ENCODE data around the gene CD81. TPM values are rescaled to one million over a fixed set of nuclear protein-coding genes. Genes with fewer than 3 reads are reported as not detected.

Gene CD81
- total RNA-seq, 1 donor from 2014 or later: 347 TPM

GRCh38 chr11:2425506-2425905 is 48.4 kb downstream of the CD81 start:
- Mint-ChIP-seq H3K27ac (ENCODE audit: unreplicated experiment) (no peak overlapping the region), H3K4me3 (ENCODE audit: unreplicated experiment) (no peak overlapping the region), H3K36me3 (ENCODE audit: unreplicated experiment) (no peaks in the 10 kb centered on the region), H3K27me3 (ENCODE audit: unreplicated experiment) (peaks cover 2% of the 10 kb centered on the region), H3K9me3 (ENCODE audit: unreplicated experiment) (peaks cover 4% of the 10 kb centered on the region), H3K4me1 (ENCODE audit: low read depth, unreplicated experiment) (no peaks in the 10 kb centered on the region)
- TF ChIP-seq, protein P1, sequence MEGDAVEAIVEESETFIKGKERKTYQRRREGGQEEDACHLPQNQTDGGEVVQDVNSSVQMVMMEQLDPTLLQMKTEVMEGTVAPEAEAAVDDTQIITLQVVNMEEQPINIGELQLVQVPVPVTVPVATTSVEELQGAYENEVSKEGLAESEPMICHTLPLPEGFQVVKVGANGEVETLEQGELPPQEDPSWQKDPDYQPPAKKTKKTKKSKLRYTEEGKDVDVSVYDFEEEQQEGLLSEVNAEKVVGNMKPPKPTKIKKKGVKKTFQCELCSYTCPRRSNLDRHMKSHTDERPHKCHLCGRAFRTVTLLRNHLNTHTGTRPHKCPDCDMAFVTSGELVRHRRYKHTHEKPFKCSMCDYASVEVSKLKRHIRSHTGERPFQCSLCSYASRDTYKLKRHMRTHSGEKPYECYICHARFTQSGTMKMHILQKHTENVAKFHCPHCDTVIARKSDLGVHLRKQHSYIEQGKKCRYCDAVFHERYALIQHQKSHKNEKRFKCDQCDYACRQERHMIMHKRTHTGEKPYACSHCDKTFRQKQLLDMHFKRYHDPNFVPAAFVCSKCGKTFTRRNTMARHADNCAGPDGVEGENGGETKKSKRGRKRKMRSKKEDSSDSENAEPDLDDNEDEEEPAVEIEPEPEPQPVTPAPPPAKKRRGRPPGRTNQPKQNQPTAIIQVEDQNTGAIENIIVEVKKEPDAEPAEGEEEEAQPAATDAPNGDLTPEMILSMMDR (IDR thresholded peaks at IDR 0.05; ENCODE audit: partially characterized antibody, unreplicated experiment): no peak
- no peak for DNase-seq

- no peak overlapping the region for H3K27ac Mint-ChIP-seq (ENCODE audit: unreplicated experiment)
- peaks cover 4% of the 10 kb centered on the region for H3K9me3 Mint-ChIP-seq (ENCODE audit: unreplicated experiment)
- DNase-seq: no peak
- no peaks in the 10 kb centered on the region for H3K4me1 Mint-ChIP-seq (ENCODE audit: low read depth, unreplicated experiment)
- H3K36me3 Mint-ChIP-seq (ENCODE audit: unreplicated experiment): no peaks in the 10 kb centered on the region
- peaks cover 2% of the 10 kb centered on the region for H3K27me3 Mint-ChIP-seq (ENCODE audit: unreplicated experiment)
- TF ChIP-seq, protein P1 (IDR thresholded peaks at IDR 0.05; ENCODE audit: partially characterized antibody, unreplicated experiment): no peak
- H3K4me3 Mint-ChIP-seq (ENCODE audit: unreplicated experiment): no peak overlapping the region
Observed at GRCh38 chr11:2426221-2426620, 49.1 kb downstream of the CD81 start.

DNA sequence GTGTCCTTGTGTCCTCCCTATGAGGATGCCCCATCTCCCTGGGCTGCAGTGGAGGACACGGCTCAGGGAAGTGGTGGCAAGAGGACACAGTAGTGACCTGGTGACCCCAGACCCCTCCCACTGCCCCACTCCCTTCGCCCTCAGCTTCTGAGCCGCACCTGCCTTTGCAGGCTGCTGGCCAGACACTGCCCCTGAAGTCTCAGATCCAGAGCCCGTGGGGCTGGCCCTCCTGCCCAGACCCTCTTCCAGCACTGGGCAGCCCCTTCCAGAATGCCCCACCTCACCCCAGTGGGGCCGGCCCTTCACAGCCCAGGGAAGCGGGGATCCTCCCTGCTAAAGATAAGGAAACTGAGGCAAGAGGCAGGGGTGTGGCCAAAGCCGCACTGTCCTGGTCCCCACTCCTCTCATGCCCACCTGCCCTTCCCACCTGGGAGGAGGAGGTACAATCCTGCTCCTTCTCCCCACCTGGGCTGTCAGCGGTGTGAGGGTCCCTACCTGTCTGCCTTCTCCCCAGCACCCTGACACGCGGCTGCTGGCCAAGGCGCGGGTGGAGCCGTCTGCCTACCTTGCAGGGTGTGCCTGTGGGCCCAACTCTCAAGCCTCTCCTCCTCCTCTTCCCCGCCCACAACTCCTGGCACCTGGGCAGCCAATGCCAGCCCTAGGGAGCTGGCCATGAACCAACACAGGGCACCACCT is 49.9 kb downstream of the CD81 start:
- Mint-ChIP-seq H3K9me3 (ENCODE audit: unreplicated experiment) (peaks cover 11% of the 10 kb centered on the region), H3K4me3 (ENCODE audit: unreplicated experiment) (no peak overlapping the region), H3K27ac (ENCODE audit: unreplicated experiment) (no peak overlapping the region), H3K36me3 (ENCODE audit: unreplicated experiment) (no peaks in the 10 kb centered on the region), H3K27me3 (ENCODE audit: unreplicated experiment) (peaks cover 4% of the 10 kb centered on the region), H3K4me1 (ENCODE audit: low read depth, unreplicated experiment) (no peaks in the 10 kb centered on the region)
- TF ChIP-seq, protein P1 (IDR thresholded peaks at IDR 0.05; ENCODE audit: partially characterized antibody, unreplicated experiment): no peak
- DNase-seq: no peak

GRCh38 chr11:2427721-2428321 is 50.7 kb downstream of the CD81 start:
- TF ChIP-seq, protein P1 (IDR thresholded peaks at IDR 0.05; ENCODE audit: partially characterized antibody, unreplicated experiment): no peak
- H3K4me1 Mint-ChIP-seq (ENCODE audit: low read depth, unreplicated experiment): no peaks in the 10 kb centered on the region
- no peak overlapping the region for H3K4me3 Mint-ChIP-seq (ENCODE audit: unreplicated experiment)
- H3K9me3 Mint-ChIP-seq (ENCODE audit: unreplicated experiment): peaks cover 11% of the 10 kb centered on the region
- no peak for DNase-seq
- no peak overlapping the region for H3K27ac Mint-ChIP-seq (ENCODE audit: unreplicated experiment)
- H3K27me3 Mint-ChIP-seq (ENCODE audit: unreplicated experiment): peaks cover 4% of the 10 kb centered on the region
- no peaks in the 10 kb centered on the region for H3K36me3 Mint-ChIP-seq (ENCODE audit: unreplicated experiment)

- H3K36me3 Mint-ChIP-seq (ENCODE audit: unreplicated experiment): no peaks in the 10 kb centered on the region
- peak; percentile 87 for DNase-seq
- peaks cover 11% of the 10 kb centered on the region for H3K9me3 Mint-ChIP-seq (ENCODE audit: unreplicated experiment)
- H3K4me1 Mint-ChIP-seq (ENCODE audit: low read depth, unreplicated experiment): no peaks in the 10 kb centered on the region
- no peak overlapping the region for H3K4me3 Mint-ChIP-seq (ENCODE audit: unreplicated experiment)
- TF ChIP-seq, protein P1 (IDR thresholded peaks at IDR 0.05; ENCODE audit: partially characterized antibody, unreplicated experiment): peak; percentile 75
- peaks cover 4% of the 10 kb centered on the region for H3K27me3 Mint-ChIP-seq (ENCODE audit: unreplicated experiment)
- no peak overlapping the region for H3K27ac Mint-ChIP-seq (ENCODE audit: unreplicated experiment)
Observed at GRCh38 chr11:2428322-2428795, 51.2 kb downstream of the CD81 start.

Measured in glutamatergic neuron (in vitro differentiated cells).